Tibial nerve (tissue), 4 donors: ENCODE measurements around the gene APOL1.

Source experiments
- EP300 ChIP-seq, 2 donors: sonication (generic); formaldehyde crosslinking; IDR thresholded peaks; one replicate each; pipeline ENCODE4 v1.6.1; 2017; ENCODE audit warnings: antibody characterized with exemption in 2 of 2, mild to moderate bottlenecking in 1 of 2
- TF ChIP-seq, protein P1 (sequence below), 5 experiments: fragments of 200-600 bp in 3 of 5; fragments of 450-650 bp in 2 of 5; sonication (generic) in 3 of 5; IDR thresholded peaks; one replicate each; pipeline ENCODE4 v1.5.1; 2016 to 2019; ENCODE audit warnings: antibody characterized with exemption in 5 of 5, mild to moderate bottlenecking in 3 of 5, moderate library complexity in 2 of 5

DNA sequence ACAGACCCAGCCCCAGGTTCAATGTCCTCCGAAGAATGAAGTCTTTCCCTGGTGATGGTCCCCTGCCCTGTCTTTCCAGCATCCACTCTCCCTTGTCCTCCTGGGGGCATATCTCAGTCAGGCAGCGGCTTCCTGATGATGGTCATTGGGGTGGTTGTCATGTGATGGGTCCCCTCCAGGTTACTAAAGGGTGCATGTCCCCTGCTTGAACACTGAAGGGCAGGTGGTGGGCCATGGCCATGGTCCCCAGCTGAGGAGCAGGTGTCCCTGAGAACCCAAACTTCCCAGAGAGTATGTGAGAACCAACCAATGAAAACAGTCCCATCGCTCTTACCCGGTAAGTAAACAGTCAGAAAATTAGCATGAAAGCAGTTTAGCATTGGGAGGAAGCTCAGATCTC lies 14.1 kb downstream of the APOL1 start:
- TF ChIP-seq, protein P1, sequence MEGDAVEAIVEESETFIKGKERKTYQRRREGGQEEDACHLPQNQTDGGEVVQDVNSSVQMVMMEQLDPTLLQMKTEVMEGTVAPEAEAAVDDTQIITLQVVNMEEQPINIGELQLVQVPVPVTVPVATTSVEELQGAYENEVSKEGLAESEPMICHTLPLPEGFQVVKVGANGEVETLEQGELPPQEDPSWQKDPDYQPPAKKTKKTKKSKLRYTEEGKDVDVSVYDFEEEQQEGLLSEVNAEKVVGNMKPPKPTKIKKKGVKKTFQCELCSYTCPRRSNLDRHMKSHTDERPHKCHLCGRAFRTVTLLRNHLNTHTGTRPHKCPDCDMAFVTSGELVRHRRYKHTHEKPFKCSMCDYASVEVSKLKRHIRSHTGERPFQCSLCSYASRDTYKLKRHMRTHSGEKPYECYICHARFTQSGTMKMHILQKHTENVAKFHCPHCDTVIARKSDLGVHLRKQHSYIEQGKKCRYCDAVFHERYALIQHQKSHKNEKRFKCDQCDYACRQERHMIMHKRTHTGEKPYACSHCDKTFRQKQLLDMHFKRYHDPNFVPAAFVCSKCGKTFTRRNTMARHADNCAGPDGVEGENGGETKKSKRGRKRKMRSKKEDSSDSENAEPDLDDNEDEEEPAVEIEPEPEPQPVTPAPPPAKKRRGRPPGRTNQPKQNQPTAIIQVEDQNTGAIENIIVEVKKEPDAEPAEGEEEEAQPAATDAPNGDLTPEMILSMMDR (IDR thresholded peaks at IDR 0.05): no peak
- TF ChIP-seq EP300 (IDR thresholded peaks at IDR 0.05): no peak
